Thyroid gland (tissue), 4 donors: ENCODE measurements around the gene SPTBN2.

Experiments
- POLR2A ChIP-seq, 2 donors: fragments of 450-650 bp; IDR thresholded peaks; one replicate each; pipeline ENCODE4 v1.6.1; 2017; ENCODE audit warnings: antibody characterized with exemption in 2 of 2, mild to moderate bottlenecking in 2 of 2, moderate library complexity in 1 of 2
- TF ChIP-seq, protein P1 (sequence below), 6 experiments: fragments of 200-600 bp in 3 of 6; fragments of 450-650 bp in 3 of 6; sonication (generic) in 3 of 6; IDR thresholded peaks; one replicate each; pipeline ENCODE4 v1.5.1; 2016 to 2019; ENCODE audit warnings: antibody characterized with exemption in 6 of 6, mild to moderate bottlenecking in 2 of 6, inconsistent platforms in 1 of 6, moderate library complexity in 1 of 6

GRCh38 chr11:66691311-66691980 is 37.6 kb downstream of the SPTBN2 start:
- no peak for TF ChIP-seq POLR2A (IDR thresholded peaks at IDR 0.05)
- TF ChIP-seq, protein P1, sequence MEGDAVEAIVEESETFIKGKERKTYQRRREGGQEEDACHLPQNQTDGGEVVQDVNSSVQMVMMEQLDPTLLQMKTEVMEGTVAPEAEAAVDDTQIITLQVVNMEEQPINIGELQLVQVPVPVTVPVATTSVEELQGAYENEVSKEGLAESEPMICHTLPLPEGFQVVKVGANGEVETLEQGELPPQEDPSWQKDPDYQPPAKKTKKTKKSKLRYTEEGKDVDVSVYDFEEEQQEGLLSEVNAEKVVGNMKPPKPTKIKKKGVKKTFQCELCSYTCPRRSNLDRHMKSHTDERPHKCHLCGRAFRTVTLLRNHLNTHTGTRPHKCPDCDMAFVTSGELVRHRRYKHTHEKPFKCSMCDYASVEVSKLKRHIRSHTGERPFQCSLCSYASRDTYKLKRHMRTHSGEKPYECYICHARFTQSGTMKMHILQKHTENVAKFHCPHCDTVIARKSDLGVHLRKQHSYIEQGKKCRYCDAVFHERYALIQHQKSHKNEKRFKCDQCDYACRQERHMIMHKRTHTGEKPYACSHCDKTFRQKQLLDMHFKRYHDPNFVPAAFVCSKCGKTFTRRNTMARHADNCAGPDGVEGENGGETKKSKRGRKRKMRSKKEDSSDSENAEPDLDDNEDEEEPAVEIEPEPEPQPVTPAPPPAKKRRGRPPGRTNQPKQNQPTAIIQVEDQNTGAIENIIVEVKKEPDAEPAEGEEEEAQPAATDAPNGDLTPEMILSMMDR (IDR thresholded peaks at IDR 0.05), result no peak
